Measurements from ENCODE around the gene LMLN.
"Not testable (repeated sequence)": the region's sequence is repeated elsewhere in the genome, so short reads cannot be mapped to it uniquely, and the experiment has no call there.

The LMLN gene

GRCh38 chr3:197959891-197960693, at the start of gene LMLN:
Gene LMLN (plus strand): TSS chr3:197960217. CDS start chr3:197960246, 29 bp downstream.
- peak; percentile 87 for DNase-seq

- no peak for DNase-seq
Measured at GRCh38 chr3:197912741-197913476, 47.1 kb upstream of the LMLN start.

- no peak for DNase-seq
Measured at GRCh38 chr3:197913641-197914380, 46.2 kb upstream of the LMLN start.

GRCh38 chr3:197921429-197922275, 38.4 kb upstream of the LMLN start:
- not testable (repeated sequence) for DNase-seq

GRCh38 chr3:197926418-197926817, 33.6 kb upstream of the LMLN start:
- DNase-seq = no peak

GRCh38 chr3:197927578-197927977, 32.4 kb upstream of the LMLN start:
- DNase-seq = not testable (repeated sequence)

GRCh38 chr3:197936819-197937384, 23.1 kb upstream of the LMLN start:
- DNase-seq = no peak

- no peak for DNase-seq
Measured at GRCh38 chr3:197940745-197941384, 19.2 kb upstream of the LMLN start.

- DNase-seq = peak; percentile 23
Measured at GRCh38 chr3:197942956-197943556, 17.0 kb upstream of the LMLN start.

- no peak for DNase-seq
Measured at GRCh38 chr3:197949191-197949777, 10.7 kb upstream of the LMLN start.

GRCh38 chr3:197949778-197950676, 10.0 kb upstream of the LMLN start, which contains the start of gene RPL35A:
Gene RPL35A (plus strand): TSS chr3:197950190. CDS start chr3:197950968, 778 bp downstream.
- peak; percentile 92 for DNase-seq

- no peak for DNase-seq
Measured at GRCh38 chr3:197950677-197951061, 9.3 kb upstream of the LMLN start.

GRCh38 chr3:197951392-197951990, 8.5 kb upstream of the LMLN start:
- no peak for DNase-seq

- DNase-seq = no peak
Measured at GRCh38 chr3:197952440-197952839, 7.6 kb upstream of the LMLN start.

- no peak for DNase-seq
Measured at GRCh38 chr3:197953325-197953724, 6.7 kb upstream of the LMLN start.

- no peak for DNase-seq
Measured at GRCh38 chr3:197953881-197954280, 6.1 kb upstream of the LMLN start.

- no peak for DNase-seq
Measured at GRCh38 chr3:197955892-197956477, 4.0 kb upstream of the LMLN start.

- DNase-seq = no peak
Measured at GRCh38 chr3:197956626-197956988, 3.4 kb upstream of the LMLN start.

GRCh38 chr3:197957790-197958133, 2.3 kb upstream of the LMLN start:
- DNase-seq = no peak
